ENCODE measurements around the gene FNBP1.

DNA sequence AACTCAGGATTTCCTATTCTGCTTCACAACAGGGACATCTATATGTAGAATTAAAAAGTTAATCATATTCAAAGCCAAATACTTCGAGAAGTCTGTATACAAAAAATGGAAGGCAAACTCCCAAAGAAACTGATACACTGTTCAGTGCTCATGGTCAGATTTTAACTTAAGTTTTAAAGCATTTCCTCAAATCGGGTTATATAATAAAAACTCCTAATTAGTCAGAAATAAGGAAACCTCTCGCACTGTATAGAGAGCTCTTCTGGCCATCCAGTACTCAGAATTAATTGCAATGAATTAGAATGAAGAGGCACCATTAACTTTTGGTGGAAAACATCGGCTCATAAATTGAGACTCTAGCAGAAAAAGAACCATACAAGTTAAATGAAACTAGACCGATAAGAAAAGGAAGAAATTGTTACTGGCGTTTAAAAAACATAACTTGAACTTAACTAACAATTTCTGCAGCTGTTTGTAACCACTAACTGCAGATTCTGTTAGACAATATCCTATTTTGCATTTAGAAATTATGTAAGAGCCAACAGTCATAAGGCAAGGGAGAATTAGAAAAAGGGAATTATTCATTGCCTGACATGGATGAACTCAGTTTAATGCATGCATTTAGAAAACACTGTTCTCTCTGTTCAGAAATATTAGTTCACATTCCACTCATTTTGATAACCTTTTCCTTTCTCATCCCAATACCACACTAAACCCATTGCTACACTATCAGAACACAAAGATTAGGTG is 96.6 kb downstream of the FNBP1 start:
- TF ChIP-seq MYC (IDR thresholded peaks at IDR 0.05; ENCODE audit: borderline replicate concordance, low read length) = no peak
- TF ChIP-seq, protein P1, sequence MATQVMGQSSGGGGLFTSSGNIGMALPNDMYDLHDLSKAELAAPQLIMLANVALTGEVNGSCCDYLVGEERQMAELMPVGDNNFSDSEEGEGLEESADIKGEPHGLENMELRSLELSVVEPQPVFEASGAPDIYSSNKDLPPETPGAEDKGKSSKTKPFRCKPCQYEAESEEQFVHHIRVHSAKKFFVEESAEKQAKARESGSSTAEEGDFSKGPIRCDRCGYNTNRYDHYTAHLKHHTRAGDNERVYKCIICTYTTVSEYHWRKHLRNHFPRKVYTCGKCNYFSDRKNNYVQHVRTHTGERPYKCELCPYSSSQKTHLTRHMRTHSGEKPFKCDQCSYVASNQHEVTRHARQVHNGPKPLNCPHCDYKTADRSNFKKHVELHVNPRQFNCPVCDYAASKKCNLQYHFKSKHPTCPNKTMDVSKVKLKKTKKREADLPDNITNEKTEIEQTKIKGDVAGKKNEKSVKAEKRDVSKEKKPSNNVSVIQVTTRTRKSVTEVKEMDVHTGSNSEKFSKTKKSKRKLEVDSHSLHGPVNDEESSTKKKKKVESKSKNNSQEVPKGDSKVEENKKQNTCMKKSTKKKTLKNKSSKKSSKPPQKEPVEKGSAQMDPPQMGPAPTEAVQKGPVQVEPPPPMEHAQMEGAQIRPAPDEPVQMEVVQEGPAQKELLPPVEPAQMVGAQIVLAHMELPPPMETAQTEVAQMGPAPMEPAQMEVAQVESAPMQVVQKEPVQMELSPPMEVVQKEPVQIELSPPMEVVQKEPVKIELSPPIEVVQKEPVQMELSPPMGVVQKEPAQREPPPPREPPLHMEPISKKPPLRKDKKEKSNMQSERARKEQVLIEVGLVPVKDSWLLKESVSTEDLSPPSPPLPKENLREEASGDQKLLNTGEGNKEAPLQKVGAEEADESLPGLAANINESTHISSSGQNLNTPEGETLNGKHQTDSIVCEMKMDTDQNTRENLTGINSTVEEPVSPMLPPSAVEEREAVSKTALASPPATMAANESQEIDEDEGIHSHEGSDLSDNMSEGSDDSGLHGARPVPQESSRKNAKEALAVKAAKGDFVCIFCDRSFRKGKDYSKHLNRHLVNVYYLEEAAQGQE (IDR thresholded peaks at IDR 0.05) = no peak
- TF ChIP-seq, protein P2, sequence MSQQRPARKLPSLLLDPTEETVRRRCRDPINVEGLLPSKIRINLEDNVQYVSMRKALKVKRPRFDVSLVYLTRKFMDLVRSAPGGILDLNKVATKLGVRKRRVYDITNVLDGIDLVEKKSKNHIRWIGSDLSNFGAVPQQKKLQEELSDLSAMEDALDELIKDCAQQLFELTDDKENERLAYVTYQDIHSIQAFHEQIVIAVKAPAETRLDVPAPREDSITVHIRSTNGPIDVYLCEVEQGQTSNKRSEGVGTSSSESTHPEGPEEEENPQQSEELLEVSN (IDR thresholded peaks at IDR 0.05; ENCODE audit: borderline replicate concordance, low read depth) = no peak
